ENCODE data around the gene PDE2A.
"Not testable (repeated sequence)": the region's sequence is repeated elsewhere in the genome, so short reads cannot be mapped to it uniquely, and the experiment has no call there.

DNA sequence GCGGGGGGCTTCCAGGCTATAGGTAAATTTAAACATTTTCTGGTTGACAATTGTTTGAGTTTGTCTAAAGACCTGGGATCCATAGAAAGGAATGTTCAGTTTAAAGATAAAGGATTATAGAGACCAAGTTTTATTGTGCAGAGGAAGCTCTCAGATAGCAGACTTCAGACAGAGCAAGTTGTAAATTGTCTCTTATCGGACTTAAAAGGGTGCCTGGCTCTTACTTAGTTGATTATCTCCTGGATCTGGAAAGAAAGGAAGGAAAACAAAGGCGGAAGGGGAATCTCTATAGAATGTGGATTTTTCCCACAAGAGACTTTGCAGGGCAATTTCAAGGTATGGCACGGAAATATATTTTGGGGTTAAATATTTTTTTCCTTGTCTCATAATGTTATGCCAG, 101.7 kb downstream of the PDE2A start:
- not testable (repeated sequence) for TF ChIP-seq TAF1 (IDR thresholded peaks at IDR 0.05; ENCODE audit: low read depth, low read length); POU2F2 (IDR thresholded peaks at IDR 0.05; ENCODE audit: low read depth, low read length); POLR2A (IDR thresholded peaks at IDR 0.05; ENCODE audit: low read depth, low read length); POLR2AphosphoS5 (IDR thresholded peaks at IDR 0.05; ENCODE audit: low read depth, low read length); SPI1 (IDR thresholded peaks at IDR 0.05; ENCODE audit: low read depth, low read length); PAX5 (IDR thresholded peaks at IDR 0.05; ENCODE audit: insufficient read depth, low read length, severe bottlenecking)
